Stimulated activated CD4-positive, alpha-beta T cell treated with anti-CD3 and anti-CD28 coated beads, Interleukin-12 subunit alpha, Interleukin-12 subunit beta, amount 100 ng/mL, for 4 hours (primary cell): ENCODE results near the gene SARDH.

Source experiments
- DNase-seq: peaks from one replicate; pipeline ENCODE4 v3.0.0-alpha.2; 2020

SARDH gene

GRCh38 chr9:133713150-133713959, 24.8 kb downstream of the SARDH start:
- DNase-seq = no peak

- no peak for DNase-seq
These were observed 25.7 kb downstream of the SARDH start for GRCh38 chr9:133712221-133713100.

GRCh38 chr9:133711428-133712220, 26.5 kb downstream of the SARDH start:
- DNase-seq = no peak

- DNase-seq = no peak
These were observed 27.3 kb downstream of the SARDH start for GRCh38 chr9:133710661-133711427.

GRCh38 chr9:133709691-133710571, 28.2 kb downstream of the SARDH start:
- no peak for DNase-seq

GRCh38 chr9:133709015-133709611, 29.0 kb downstream of the SARDH start:
- peak; percentile 56 for DNase-seq

GRCh38 chr9:133708246-133709014, 29.7 kb downstream of the SARDH start:
- no peak for DNase-seq

GRCh38 chr9:133707763-133708245, 30.3 kb downstream of the SARDH start:
- no peak for DNase-seq

GRCh38 chr9:133707065-133707762, 30.9 kb downstream of the SARDH start:
- DNase-seq = no peak

GRCh38 chr9:133706307-133707050, 31.7 kb downstream of the SARDH start:
- no peak for DNase-seq

GRCh38 chr9:133705576-133705975, 32.6 kb downstream of the SARDH start:
- no peak for DNase-seq

- no peak for DNase-seq
These were observed 33.4 kb downstream of the SARDH start for GRCh38 chr9:133704711-133705181.

- no peak for DNase-seq
These were observed 34.4 kb downstream of the SARDH start for GRCh38 chr9:133703591-133704399.

GRCh38 chr9:133702798-133703590, 35.2 kb downstream of the SARDH start:
- DNase-seq = no peak

- peak; percentile 60 for DNase-seq
These were observed 36.0 kb downstream of the SARDH start for GRCh38 chr9:133701981-133702797.
